GM21447 (cell line): Measurements from ENCODE around the gene MORN4.

Experiments used
- ATAC-seq: cut with Tn5 transposase; IDR thresholded peaks from one replicate; pipeline ENCODE4 v1.9.1; 2021; ENCODE audit not compliant: unreplicated experiment

MORN4 gene

GRCh38 chr10:97575127-97575668 lies 58.1 kb downstream of the MORN4 start:
- ATAC-seq = no peak

- no peak for ATAC-seq
These were observed 58.8 kb downstream of the MORN4 start for GRCh38 chr10:97574374-97575126.

GRCh38 chr10:97573672-97574071 lies 59.6 kb downstream of the MORN4 start:
- ATAC-seq = no peak

GRCh38 chr10:97573021-97573420 lies 60.3 kb downstream of the MORN4 start:
- ATAC-seq = no peak

- ATAC-seq = no peak
These were observed 60.9 kb downstream of the MORN4 start, which contains the start of gene ANKRD2 for GRCh38 chr10:97572214-97572989. ANKRD2 (plus strand) TSS chr10:97572779; CDS start chr10:97572789, 10 bp downstream.

GRCh38 chr10:97571622-97572021 lies 61.7 kb downstream of the MORN4 start:
- ATAC-seq = no peak

- no peak for ATAC-seq
These were observed 62.4 kb downstream of the MORN4 start for GRCh38 chr10:97570789-97571471.

- no peak for ATAC-seq
These were observed 63.0 kb downstream of the MORN4 start for GRCh38 chr10:97570146-97570788.

- no peak for ATAC-seq
These were observed 65.4 kb downstream of the MORN4 start for GRCh38 chr10:97567891-97568290.

- ATAC-seq = no peak
These were observed 66.8 kb downstream of the MORN4 start for GRCh38 chr10:97566336-97566996.

GRCh38 chr10:97564776-97565175 lies 68.5 kb downstream of the MORN4 start:
- no peak for ATAC-seq
